CD14-positive monocyte (primary cell): ENCODE measurements around the gene SPIRE2. TPM values are rescaled to one million over a fixed set of nuclear protein-coding genes. Genes with fewer than 3 reads are reported as not detected.

Experiments used
- DNase-seq, 3 donors: peaks; one replicate each; pipeline ENCODE4 v3.0.0-alpha.2; 2011 to 2022
- H2AFZ ChIP-seq: 2 replicates; pipeline ENCODE4 v1.6.0; 2012; ENCODE audit warnings: mild to moderate bottlenecking, low read depth, low read length, inconsistent platforms; ENCODE audit not compliant: insufficient read depth, poor library complexity, severe bottlenecking
- H3K27ac ChIP-seq, 2 donors: 1 replicate in 1 of 2; 2 replicates in 1 of 2; pipeline ENCODE4 v1.5.1; 2012 to 2013; ENCODE audit warnings: low read length in 2 of 2, control low read depth in 1 of 2, inconsistent platforms in 1 of 2, low read depth in 1 of 2, mild to moderate bottlenecking in 1 of 2
- H3K27me3 ChIP-seq, 2 donors: one replicate each; pipeline versions ENCODE4 v1.6.0 to v1.6.1; 2011 to 2013; ENCODE audit warnings: low read length in 2 of 2; ENCODE audit not compliant: control insufficient read depth in 2 of 2, insufficient read depth in 2 of 2
- H3K36me3 ChIP-seq, 2 donors: replicated peaks in 1 of 2; 1 replicate in 1 of 2; 2 replicates in 1 of 2; pipeline versions ENCODE4 v1.5.1 to v1.6.1; 2012 to 2013; ENCODE audit warnings: low read length in 2 of 2, control low read depth in 1 of 2, inconsistent platforms in 1 of 2, mild to moderate bottlenecking in 1 of 2; ENCODE audit not compliant: insufficient read depth in 2 of 2, control insufficient read depth in 1 of 2
- H3K4me1 ChIP-seq, 2 donors: 1 replicate in 1 of 2; 2 replicates in 1 of 2; pipeline versions ENCODE4 v1.5.1 to v1.6.1; 2012 to 2013; ENCODE audit warnings: low read length in 2 of 2, control low read depth in 1 of 2, inconsistent platforms in 1 of 2, mild to moderate bottlenecking in 1 of 2, moderate library complexity in 1 of 2; ENCODE audit not compliant: insufficient read depth in 2 of 2, control insufficient read depth in 1 of 2
- H3K4me2 ChIP-seq: replicated peaks from 2 replicates; pipeline ENCODE3; 2012; ENCODE audit warnings: low read length, moderate library complexity, mild to moderate bottlenecking; ENCODE audit not compliant: poor library complexity, severe bottlenecking; ENCODE audit errors: extremely low read depth
- H3K4me3 ChIP-seq, 3 experiments: fragments of 200-600 bp in 1 of 3; sonication (generic) in 1 of 3; replicated peaks in 1 of 3; 1 replicate in 2 of 3; 2 replicates in 1 of 3; pipeline ENCODE4 v1.5.1; 2011 to 2013; ENCODE audit warnings: low read length in 3 of 3, mild to moderate bottlenecking in 3 of 3, control low read depth in 2 of 3, low read depth in 2 of 3, inconsistent platforms in 1 of 3, moderate library complexity in 1 of 3
- H3K79me2 ChIP-seq: 2 replicates; pipeline ENCODE4 v1.6.0; 2012; ENCODE audit warnings: mild to moderate bottlenecking, control low read depth, inconsistent platforms, low read length, moderate library complexity; ENCODE audit not compliant: insufficient read depth
- H3K9ac ChIP-seq: 2 replicates; pipeline ENCODE4 v1.6.0; 2017; ENCODE audit warnings: low read length, mild to moderate bottlenecking; ENCODE audit not compliant: insufficient read depth, poor library complexity, severe bottlenecking
- H3K9me3 ChIP-seq, 2 donors: replicated peaks in 1 of 2; 1 replicate in 1 of 2; 2 replicates in 1 of 2; pipeline versions ENCODE4 v1.5.1 to v1.6.1; 2012 to 2013; ENCODE audit warnings: low read length in 2 of 2, control low read depth in 1 of 2; ENCODE audit not compliant: control insufficient read depth in 1 of 2, insufficient read depth in 1 of 2
- H4K20me1 ChIP-seq: 2 replicates; pipeline ENCODE4 v1.6.0; 2012; ENCODE audit warnings: mild to moderate bottlenecking, low read length, control low read depth, moderate library complexity; ENCODE audit not compliant: insufficient read depth
- H3K27ac Mint-ChIP-seq, 7 donors: one replicate each; pipeline ENCODE4 v1.8.0; 2020; ENCODE audit warnings: mild to moderate bottlenecking in 7 of 7, mixed read lengths in 7 of 7, moderate library complexity in 6 of 7, inconsistent platforms in 2 of 7
- H3K27me3 Mint-ChIP-seq, 3 donors: one replicate each; pipeline ENCODE4 v1.8.0; 2021 to 2022; ENCODE audit warnings: low read depth in 3 of 3, mild to moderate bottlenecking in 3 of 3, mixed read lengths in 3 of 3, moderate library complexity in 3 of 3, inconsistent platforms in 1 of 3
- H3K36me3 Mint-ChIP-seq, 2 donors: one replicate each; pipeline ENCODE4 v1.8.0; 2020; ENCODE audit warnings: mixed read lengths in 2 of 2, inconsistent platforms in 1 of 2, mild to moderate bottlenecking in 1 of 2
- H3K4me1 Mint-ChIP-seq: one replicate; pipeline ENCODE4 v1.8.0; 2020; ENCODE audit warnings: mild to moderate bottlenecking, mixed read lengths
- H3K4me3 Mint-ChIP-seq, 2 donors: one replicate each; pipeline ENCODE4 v1.8.0; 2020; ENCODE audit warnings: mild to moderate bottlenecking in 2 of 2, mixed read lengths in 2 of 2, moderate library complexity in 1 of 2
- H3K9me3 Mint-ChIP-seq, 7 donors: one replicate each; pipeline ENCODE4 v1.8.0; 2020 to 2022; ENCODE audit warnings: mixed read lengths in 7 of 7, mild to moderate bottlenecking in 6 of 7, moderate library complexity in 6 of 7, inconsistent platforms in 2 of 7
- CTCF ChIP-seq: fragments of 200-600 bp; IDR thresholded peaks from one replicate; pipeline ENCODE4 v1.8.0; 2022; ENCODE audit warnings: antibody characterized with exemption, mild to moderate bottlenecking
- WGBS: methylation state at CpG from one replicate; pipeline ENCODE4 v1.1.5; 2013; ENCODE audit warnings: missing lambda C conversion rate; ENCODE audit not compliant: insufficient coverage; 5-methylcytosine and 5-hydroxymethylcytosine counted together
- intact Hi-C, 2 donors: fragments of 100-400 bp; cut with micrococcal nuclease; formaldehyde crosslinking; loops; one replicate each; pipeline versions ENCODE4 v1.15.0 to v1.15.1; 2023
- polyA plus RNA-seq, 3 donors: library from polyadenylated mRNA; depleted of rRNA in 1 of 3; unstranded in 2 of 3; stranded (reverse) in 1 of 3; fragments of 300-500 nt in 2 of 3; fragments of >200 nt in 1 of 3; fragmentation: Illumina TruSeq in 2 of 3; gene quantifications; 1 replicate in 2 of 3; 2 replicates in 1 of 3; pipeline ENCODE4 v1.2.3, GENCODE V29; 2012 to 2021

The SPIRE2 gene
- polyA plus RNA-seq, 3 donors = 0.09 to 1.2 TPM; not detected in 1

- peak overlapping the region; percentile 72 to 83 for H3K4me3 Mint-ChIP-seq
- H3K9ac ChIP-seq = peak overlapping the region; percentile 22
- peaks cover 30 to 33% of the 10 kb centered on the region in 2 donors for H3K4me1 ChIP-seq
- H3K27ac ChIP-seq = peak overlapping the region; percentile 76 to 78
- peak overlapping the region in 1 of 3 experiments; percentile 65 for H3K4me3 ChIP-seq
- H3K79me2 ChIP-seq = no peaks in the 10 kb centered on the region
- peaks cover 31% of the 10 kb centered on the region for H3K4me1 Mint-ChIP-seq
- H3K4me2 ChIP-seq = peak overlapping the region; percentile 74
- DNase-seq = peak; percentile 63 to 76 (median 74)
- peaks cover 0 to 3% of the 10 kb centered on the region in 2 donors for H3K36me3 Mint-ChIP-seq
- intact Hi-C loops = loop anchor here in 1 of 2 donors (5.0 kb wide), 1 partner anchor 47 kb away; the partner anchor contains the start of gene FANCA
- H3K36me3 ChIP-seq = no peaks in the 10 kb centered on the region
- H3K27me3 ChIP-seq = no peaks in the 10 kb centered on the region
- H4K20me1 ChIP-seq = no peaks in the 10 kb centered on the region
- H3K9me3 ChIP-seq = peaks cover 10 to 13% of the 10 kb centered on the region in 2 donors
- peaks cover 1 to 6% (median 5%) of the 10 kb centered on the region in 3 donors for H3K27me3 Mint-ChIP-seq
- peak overlapping the region; percentile 80 for H2AFZ ChIP-seq
- peaks cover 3 to 16% (median 9%) of the 10 kb centered on the region in 7 donors for H3K9me3 Mint-ChIP-seq
- WGBS = 5% methylated on average over 14 of the region's 21 CpGs
- no peak for TF ChIP-seq CTCF
- H3K27ac Mint-ChIP-seq = peak overlapping the region; percentile 81 to 94 (median 93)
These were observed 35.7 kb downstream of the SPIRE2 start for GRCh38 chr16:89863741-89864526.

DNA sequence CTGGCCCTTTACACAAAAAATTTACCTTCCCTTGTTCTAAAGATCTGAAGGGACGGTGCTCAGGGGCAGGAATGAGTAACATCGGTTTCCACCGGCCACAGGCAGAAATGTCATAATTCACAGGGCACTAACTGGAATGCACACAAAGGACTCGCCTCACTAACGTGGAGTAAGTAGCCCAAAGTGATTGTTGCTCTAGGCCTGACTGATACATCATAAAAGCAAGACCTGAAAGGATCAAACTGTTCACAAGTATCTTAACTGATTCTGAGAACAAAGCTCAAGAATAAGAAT lies 36.2 kb downstream of the SPIRE2 start:
- peak in 2 of 3 donors; percentile 25 to 45 for DNase-seq
- no peak for TF ChIP-seq CTCF
- H3K27me3 ChIP-seq = no peaks in the 10 kb centered on the region
- peak overlapping the region; percentile 74 for H3K4me2 ChIP-seq
- peak overlapping the region in 1 of 3 experiments; percentile 65 for H3K4me3 ChIP-seq
- intact Hi-C loops = loop anchor here in 1 of 2 donors (5.0 kb wide), 1 partner anchor 47 kb away; the partner anchor contains the start of gene FANCA
- H3K9ac ChIP-seq = no peak overlapping the region
- H3K27ac ChIP-seq = peak overlapping the region; percentile 76 to 78
- Mint-ChIP-seq H3K4me3 (peak overlapping the region; percentile 62 to 83), H3K36me3 (peaks cover 0 to 5% of the 10 kb centered on the region in 2 donors), H3K9me3 (peaks cover 3 to 16% (median 9%) of the 10 kb centered on the region in 7 donors), H3K4me1 (peaks cover 31% of the 10 kb centered on the region), H3K27me3 (peaks cover 1 to 6% (median 5%) of the 10 kb centered on the region in 3 donors), H3K27ac (peak overlapping the region; percentile 81 to 94 (median 93))
- no CpG with 5 or more reads among the region's 5 CpGs for WGBS
- no peaks in the 10 kb centered on the region for H3K79me2 ChIP-seq
- H3K9me3 ChIP-seq = peaks cover 10 to 13% of the 10 kb centered on the region in 2 donors
- H4K20me1 ChIP-seq = no peaks in the 10 kb centered on the region
- no peaks in the 10 kb centered on the region for H3K36me3 ChIP-seq
- peak overlapping the region; percentile 80 for H2AFZ ChIP-seq
- H3K4me1 ChIP-seq = peaks cover 30 to 33% of the 10 kb centered on the region in 2 donors
